GM18873 (cell line): ENCODE results near the gene SERPINA1.

Experiments
- ATAC-seq: cut with Tn5 transposase; IDR thresholded peaks from one replicate; pipeline ENCODE4 v1.9.1; 2021; ENCODE audit warnings: mild to moderate bottlenecking, moderate library complexity, moderate number of reproducible peaks; ENCODE audit not compliant: unreplicated experiment, low FRiP score

The SERPINA1 gene

GRCh38 chr14:94385553-94386057 is 2.8 kb downstream of the SERPINA1 start:
- no peak for ATAC-seq

GRCh38 chr14:94384342-94384741 is 4.1 kb downstream of the SERPINA1 start:
- no peak for ATAC-seq

- no peak for ATAC-seq
Measured at GRCh38 chr14:94383777-94384176, 4.6 kb downstream of the SERPINA1 start.

GRCh38 chr14:94382716-94383596 is 5.4 kb downstream of the SERPINA1 start:
- no peak for ATAC-seq

- no peak for ATAC-seq
Measured at GRCh38 chr14:94382099-94382715, 6.2 kb downstream of the SERPINA1 start.

GRCh38 chr14:94381149-94382030 is 7.0 kb downstream of the SERPINA1 start:
- ATAC-seq: no peak

- ATAC-seq: no peak
Measured at GRCh38 chr14:94380225-94381148, 7.9 kb downstream of the SERPINA1 start.

- ATAC-seq: no peak
Measured at GRCh38 chr14:94379291-94380224, 8.8 kb downstream of the SERPINA1 start.

GRCh38 chr14:94378527-94379290 is 9.7 kb downstream of the SERPINA1 start:
- ATAC-seq: no peak

GRCh38 chr14:94377866-94378470 is 10.4 kb downstream of the SERPINA1 start:
- no peak for ATAC-seq

GRCh38 chr14:94376976-94377865 is 11.2 kb downstream of the SERPINA1 start:
- ATAC-seq: no peak

- ATAC-seq: no peak
Measured at GRCh38 chr14:94376108-94376975, 12.1 kb downstream of the SERPINA1 start.

GRCh38 chr14:94375552-94376107 is 12.8 kb downstream of the SERPINA1 start:
- no peak for ATAC-seq

- no peak for ATAC-seq
Measured at GRCh38 chr14:94374749-94375260, 13.6 kb downstream of the SERPINA1 start.

GRCh38 chr14:94374116-94374515 is 14.3 kb downstream of the SERPINA1 start:
- ATAC-seq: no peak
